Measurements from ENCODE around the gene ZNF385B. TPM values are rescaled to one million over a fixed set of nuclear protein-coding genes. Genes with fewer than 3 reads are reported as not detected.

The ZNF385B gene
- total RNA-seq, 1 experiment from 2014 or later, result 0.77 TPM

- no peaks in the 10 kb centered on the region for H3K36me3 Mint-ChIP-seq (ENCODE audit: insufficient read depth, unreplicated experiment)
- no TSS peak for BruUV-seq (replicated peaks)
- ChIA-PET CTCF (no interaction called here), POLR2A (no interaction called here)
- Histone ChIP-seq H3K27me3 (replicated peaks; ENCODE audit: control insufficient read depth, insufficient read depth, low read length) (no peaks in the 10 kb centered on the region), H3K9me3 (peaks cover 5% of the 10 kb centered on the region; the same call in 1 of the 2 replicates), H3K4me1 (peaks cover 16% of the 10 kb centered on the region), H3K4me3 (ENCODE audit: low read depth, low read length) (no peak overlapping the region), H3K36me3 (ENCODE audit: control insufficient read depth, insufficient read depth, low read length) (no peaks in the 10 kb centered on the region)
- H3K9me3 Mint-ChIP-seq (ENCODE audit: unreplicated experiment), result no peaks in the 10 kb centered on the region
- peaks cover 15% of the 10 kb centered on the region for H3K4me1 Mint-ChIP-seq (ENCODE audit: low read depth, unreplicated experiment)
- no peak overlapping the region for H3K4me3 Mint-ChIP-seq (ENCODE audit: unreplicated experiment)
- no peaks in the 10 kb centered on the region for H3K27me3 Mint-ChIP-seq (ENCODE audit: insufficient read depth, unreplicated experiment)
- TF ChIP-seq, protein P1, sequence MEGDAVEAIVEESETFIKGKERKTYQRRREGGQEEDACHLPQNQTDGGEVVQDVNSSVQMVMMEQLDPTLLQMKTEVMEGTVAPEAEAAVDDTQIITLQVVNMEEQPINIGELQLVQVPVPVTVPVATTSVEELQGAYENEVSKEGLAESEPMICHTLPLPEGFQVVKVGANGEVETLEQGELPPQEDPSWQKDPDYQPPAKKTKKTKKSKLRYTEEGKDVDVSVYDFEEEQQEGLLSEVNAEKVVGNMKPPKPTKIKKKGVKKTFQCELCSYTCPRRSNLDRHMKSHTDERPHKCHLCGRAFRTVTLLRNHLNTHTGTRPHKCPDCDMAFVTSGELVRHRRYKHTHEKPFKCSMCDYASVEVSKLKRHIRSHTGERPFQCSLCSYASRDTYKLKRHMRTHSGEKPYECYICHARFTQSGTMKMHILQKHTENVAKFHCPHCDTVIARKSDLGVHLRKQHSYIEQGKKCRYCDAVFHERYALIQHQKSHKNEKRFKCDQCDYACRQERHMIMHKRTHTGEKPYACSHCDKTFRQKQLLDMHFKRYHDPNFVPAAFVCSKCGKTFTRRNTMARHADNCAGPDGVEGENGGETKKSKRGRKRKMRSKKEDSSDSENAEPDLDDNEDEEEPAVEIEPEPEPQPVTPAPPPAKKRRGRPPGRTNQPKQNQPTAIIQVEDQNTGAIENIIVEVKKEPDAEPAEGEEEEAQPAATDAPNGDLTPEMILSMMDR (IDR thresholded peaks at IDR 0.05; ENCODE audit: insufficient read depth in 1 of 2, low read depth in 1 of 2, low read length in 1 of 2, severe bottlenecking in 1 of 2, unreplicated experiment in 1 of 2), result no peak
- no peak for DNase-seq
- H3K27ac Mint-ChIP-seq (ENCODE audit: unreplicated experiment), result no peak overlapping the region
- intact Hi-C loops (cut with micrococcal nuclease; ENCODE audit: unreplicated experiment), result no loop called here
Observed at GRCh38 chr2:179571252-179571651, 290.2 kb downstream of the ZNF385B start.

DNA sequence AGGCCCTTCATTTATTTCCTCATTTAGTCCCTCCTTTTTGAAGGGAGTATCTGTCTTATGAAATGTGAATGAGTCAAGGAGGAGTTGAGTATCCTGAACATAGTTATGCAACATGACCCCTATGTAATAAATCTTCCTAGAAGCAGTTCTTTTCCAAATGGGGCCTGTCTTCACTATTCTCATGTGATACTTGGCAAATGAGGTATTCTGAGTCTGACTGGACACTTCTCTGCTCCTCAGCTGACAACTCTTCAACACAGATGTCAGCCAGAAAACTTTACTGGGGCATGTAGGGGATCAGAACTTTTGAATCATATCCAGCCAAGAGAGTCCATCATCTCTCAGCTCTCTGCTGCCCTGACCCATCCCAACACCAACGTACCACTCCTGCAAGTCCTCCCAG lies 291.6 kb downstream of the ZNF385B start:
- Mint-ChIP-seq H3K27me3 (ENCODE audit: insufficient read depth, unreplicated experiment) (no peaks in the 10 kb centered on the region), H3K27ac (ENCODE audit: unreplicated experiment) (no peak overlapping the region), H3K4me1 (ENCODE audit: low read depth, unreplicated experiment) (peaks cover 17% of the 10 kb centered on the region), H3K36me3 (ENCODE audit: insufficient read depth, unreplicated experiment) (no peaks in the 10 kb centered on the region), H3K4me3 (ENCODE audit: unreplicated experiment) (no peak overlapping the region), H3K9me3 (ENCODE audit: unreplicated experiment) (no peaks in the 10 kb centered on the region)
- no TSS peak for BruUV-seq (replicated peaks)
- intact Hi-C loops (cut with micrococcal nuclease; ENCODE audit: unreplicated experiment), result no loop called here
- CTCF ChIA-PET, result no interaction called here
- no peak for DNase-seq
- no peaks in the 10 kb centered on the region for H3K36me3 ChIP-seq (ENCODE audit: control insufficient read depth, insufficient read depth, low read length)
- H3K4me3 ChIP-seq (ENCODE audit: low read depth, low read length), result no peak overlapping the region
- peaks cover 5% of the 10 kb centered on the region; the same call in 1 of the 2 replicates for H3K9me3 ChIP-seq
- POLR2A ChIA-PET, result no interaction called here
- peaks cover 23% of the 10 kb centered on the region for H3K4me1 ChIP-seq
- TF ChIP-seq, protein P1 (IDR thresholded peaks at IDR 0.05; ENCODE audit: insufficient read depth in 1 of 2, low read depth in 1 of 2, low read length in 1 of 2, severe bottlenecking in 1 of 2, unreplicated experiment in 1 of 2), result no peak
- H3K27me3 ChIP-seq (replicated peaks; ENCODE audit: control insufficient read depth, insufficient read depth, low read length), result no peaks in the 10 kb centered on the region

- Histone ChIP-seq H3K36me3 (ENCODE audit: control insufficient read depth, insufficient read depth, low read length) (no peaks in the 10 kb centered on the region), H3K27me3 (replicated peaks; ENCODE audit: control insufficient read depth, insufficient read depth, low read length) (no peaks in the 10 kb centered on the region), H3K4me1 (peaks cover 8% of the 10 kb centered on the region), H3K4me3 (ENCODE audit: low read depth, low read length) (no peak overlapping the region), H3K9me3 (no peaks in the 10 kb centered on the region)
- Mint-ChIP-seq H3K27me3 (ENCODE audit: insufficient read depth, unreplicated experiment) (no peaks in the 10 kb centered on the region), H3K36me3 (ENCODE audit: insufficient read depth, unreplicated experiment) (no peaks in the 10 kb centered on the region), H3K27ac (ENCODE audit: unreplicated experiment) (no peak overlapping the region), H3K9me3 (ENCODE audit: unreplicated experiment) (no peaks in the 10 kb centered on the region), H3K4me1 (ENCODE audit: low read depth, unreplicated experiment) (peaks cover 6% of the 10 kb centered on the region), H3K4me3 (ENCODE audit: unreplicated experiment) (no peak overlapping the region)
- DNase-seq, result no peak
- intact Hi-C loops (cut with micrococcal nuclease; ENCODE audit: unreplicated experiment), result no loop called here
- POLR2A ChIA-PET, result no interaction called here
- TF ChIP-seq, protein P1 (IDR thresholded peaks at IDR 0.05; ENCODE audit: insufficient read depth in 1 of 2, low read depth in 1 of 2, low read length in 1 of 2, severe bottlenecking in 1 of 2, unreplicated experiment in 1 of 2), result no peak
- CTCF ChIA-PET, result no interaction called here
- no TSS peak for BruUV-seq (replicated peaks)
Observed at GRCh38 chr2:179565807-179566206, 295.6 kb downstream of the ZNF385B start.

All from Caco-2 (cell line).